ENCODE data around the gene CSTF3. TPM values are rescaled to one million over a fixed set of nuclear protein-coding genes. Genes with fewer than 3 reads are reported as not detected.

CSTF3 gene
- total and polyA plus RNA-seq, 10 of the 15 experiments (the other 5 are each of a cell fraction or from before 2014, with no cell fraction given), result 25.4 to 63.5 (median 49.5) TPM

DNA sequence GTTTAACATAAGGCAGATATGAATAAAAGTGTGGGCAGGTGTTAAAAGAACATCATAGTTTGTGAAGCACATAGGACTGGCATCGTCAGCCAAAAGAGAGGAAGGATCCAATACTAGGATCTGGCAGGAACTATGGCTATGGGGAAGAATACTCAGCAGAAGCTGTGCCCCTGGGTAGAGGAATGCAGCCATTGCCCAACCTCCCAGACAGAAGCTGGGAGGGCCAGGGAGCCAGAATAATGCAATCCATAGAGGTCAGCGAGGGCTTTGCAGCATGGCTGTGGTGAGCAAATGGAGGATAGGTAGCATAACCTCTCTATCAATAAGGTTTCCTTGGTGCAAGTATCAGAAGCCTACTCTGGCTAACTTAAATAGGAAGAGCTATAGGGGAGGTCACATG lies 11.7 kb upstream of the CSTF3 start:
- no peaks in the 10 kb centered on the region for H3K36me3 ChIP-seq (ENCODE audit: control insufficient read depth in 2 of 2, insufficient read depth in 2 of 2, low read length in 1 of 2)
- TF ChIP-seq SRF (IDR thresholded peaks at IDR 0.05; ENCODE audit: low read depth in 2 of 2, low read length in 2 of 2) (no peak), FOXK2 (IDR thresholded peaks at IDR 0.05) (no peak), ASH2L (IDR thresholded peaks at IDR 0.05; ENCODE audit: borderline replicate concordance, low read depth) (no peak), SREBF2 (IDR thresholded peaks at IDR 0.05; ENCODE audit: low read length) (no peak), TCF7 (IDR thresholded peaks at IDR 0.05; ENCODE audit: borderline replicate concordance) (no peak)
- TF ChIP-seq, protein P1, sequence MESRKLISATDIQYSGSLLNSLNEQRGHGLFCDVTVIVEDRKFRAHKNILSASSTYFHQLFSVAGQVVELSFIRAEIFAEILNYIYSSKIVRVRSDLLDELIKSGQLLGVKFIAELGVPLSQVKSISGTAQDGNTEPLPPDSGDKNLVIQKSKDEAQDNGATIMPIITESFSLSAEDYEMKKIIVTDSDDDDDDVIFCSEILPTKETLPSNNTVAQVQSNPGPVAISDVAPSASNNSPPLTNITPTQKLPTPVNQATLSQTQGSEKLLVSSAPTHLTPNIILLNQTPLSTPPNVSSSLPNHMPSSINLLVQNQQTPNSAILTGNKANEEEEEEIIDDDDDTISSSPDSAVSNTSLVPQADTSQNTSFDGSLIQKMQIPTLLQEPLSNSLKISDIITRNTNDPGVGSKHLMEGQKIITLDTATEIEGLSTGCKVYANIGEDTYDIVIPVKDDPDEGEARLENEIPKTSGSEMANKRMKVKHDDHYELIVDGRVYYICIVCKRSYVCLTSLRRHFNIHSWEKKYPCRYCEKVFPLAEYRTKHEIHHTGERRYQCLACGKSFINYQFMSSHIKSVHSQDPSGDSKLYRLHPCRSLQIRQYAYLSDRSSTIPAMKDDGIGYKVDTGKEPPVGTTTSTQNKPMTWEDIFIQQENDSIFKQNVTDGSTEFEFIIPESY (IDR thresholded peaks at IDR 0.05), result no peak
- TF ChIP-seq, protein P2, sequence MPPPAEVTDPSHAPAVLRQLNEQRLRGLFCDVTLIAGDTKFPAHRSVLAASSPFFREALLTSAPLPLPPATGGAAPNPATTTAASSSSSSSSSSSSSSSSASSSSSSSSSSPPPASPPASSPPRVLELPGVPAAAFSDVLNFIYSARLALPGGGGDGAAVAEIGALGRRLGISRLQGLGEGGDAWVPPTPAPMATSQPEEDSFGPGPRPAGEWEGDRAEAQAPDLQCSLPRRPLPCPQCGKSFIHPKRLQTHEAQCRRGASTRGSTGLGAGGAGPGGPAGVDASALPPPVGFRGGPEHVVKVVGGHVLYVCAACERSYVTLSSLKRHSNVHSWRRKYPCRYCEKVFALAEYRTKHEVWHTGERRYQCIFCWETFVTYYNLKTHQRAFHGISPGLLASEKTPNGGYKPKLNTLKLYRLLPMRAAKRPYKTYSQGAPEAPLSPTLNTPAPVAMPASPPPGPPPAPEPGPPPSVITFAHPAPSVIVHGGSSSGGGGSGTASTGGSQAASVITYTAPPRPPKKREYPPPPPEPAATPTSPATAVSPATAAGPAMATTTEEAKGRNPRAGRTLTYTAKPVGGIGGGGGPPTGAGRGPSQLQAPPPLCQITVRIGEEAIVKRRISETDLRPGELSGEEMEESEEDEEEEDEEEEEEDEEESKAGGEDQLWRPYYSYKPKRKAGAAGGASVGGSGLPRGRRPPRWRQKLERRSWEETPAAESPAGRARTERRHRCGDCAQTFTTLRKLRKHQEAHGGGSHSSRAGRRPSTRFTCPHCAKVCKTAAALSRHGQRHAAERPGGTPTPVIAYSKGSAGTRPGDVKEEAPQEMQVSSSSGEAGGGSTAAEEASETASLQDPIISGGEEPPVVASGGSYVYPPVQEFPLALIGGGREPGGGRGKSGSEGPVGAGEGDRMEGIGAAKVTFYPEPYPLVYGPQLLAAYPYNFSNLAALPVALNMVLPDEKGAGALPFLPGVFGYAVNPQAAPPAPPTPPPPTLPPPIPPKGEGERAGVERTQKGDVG (CRISPR knock-in tag; IDR thresholded peaks at IDR 0.05), result no peak
- no peaks in the 10 kb centered on the region for H3K9me3 ChIP-seq (replicated peaks; ENCODE audit: control insufficient read depth, insufficient read depth, low read length)
- intact Hi-C loops (cut with micrococcal nuclease; ENCODE audit: unreplicated experiment) (no loop called here), in situ Hi-C loops (cut with MboI) (no loop called here)
- no peaks in the 10 kb centered on the region for H4K20me1 ChIP-seq (ENCODE audit: control insufficient read depth, insufficient read depth)
- no peaks in the 10 kb centered on the region for H3K79me2 ChIP-seq (ENCODE audit: control insufficient read depth, insufficient read depth, low read length)
- POLR2A ChIA-PET, result no interaction called here
- H3K4me3 ChIP-seq, result no peak overlapping the region
- no peak for FAIRE-seq
- H3K9ac ChIP-seq (ENCODE audit: control insufficient read depth, insufficient read depth, low read length), result no peak overlapping the region
- RAD21 ChIA-PET (ENCODE audit: unreplicated experiment), result no interaction called here
- no peaks in the 10 kb centered on the region for H3K4me1 ChIP-seq (ENCODE audit: control insufficient read depth, insufficient read depth, low read length)
- 100% methylated on average over 2 of the region's 2 CpGs for WGBS (ENCODE audit: insufficient coverage, insufficient replicate concordance, low lambda C conversion rate, missing lambda C conversion rate)
- SMC1A ChIA-PET (ENCODE audit: uncharacterized antibody, unreplicated experiment), result interaction anchor here (0.5 to 1.4 kb wide), 2 partner anchors 9 to 564 kb away, joined by 3 to 5 read pairs; no protein-coding TSS in a partner anchor
- no peak overlapping the region for H2AFZ ChIP-seq (ENCODE audit: control insufficient read depth, low read depth, low read length)
- no TSS peak for BruUV-seq (replicated peaks)
- H3K27me3 ChIP-seq (replicated peaks in 1 of 2; ENCODE audit: control insufficient read depth in 2 of 2, insufficient read depth in 2 of 2, low read length in 1 of 2), result no peaks in the 10 kb centered on the region
- DNase-seq (ENCODE audit: low read depth, low spot score), result no peak
- H3K4me2 ChIP-seq (ENCODE audit: control insufficient read depth, insufficient read depth), result no peak overlapping the region
- CTCF ChIA-PET, result interaction anchor here (1.1 to 1.5 kb wide), 2 partner anchors 15 to 148 kb away, joined by 3 read pairs; no protein-coding TSS in a partner anchor
- H3K27ac ChIP-seq (ENCODE audit: control insufficient read depth, insufficient read depth), result no peak overlapping the region
- no peak for ATAC-seq

Measured in GM12878 (cell line).